ENCODE measurements around the gene HELZ.

GRCh38 chr17:67180275-67180674 is 64.7 kb downstream of the HELZ start:
- TF ChIP-seq CTCF (IDR thresholded peaks at IDR 0.05) (no peak), POLR2A (IDR thresholded peaks at IDR 0.05) (no peak)
